ENCODE measurements around the gene AMHR2. TPM values are rescaled to one million over a fixed set of nuclear protein-coding genes. Genes with fewer than 3 reads are reported as not detected.
A peak's percentile ranks its signal among the peaks of the same experiment; 100 is the strongest.
"Not testable (repeated sequence)": the region's sequence is repeated elsewhere in the genome, so short reads cannot be mapped to it uniquely, and the experiment has no call there.

Gene AMHR2
- total RNA-seq, result under 1 TPM in 1 of 4 donors, not detected in 3; 0.40 TPM

DNA sequence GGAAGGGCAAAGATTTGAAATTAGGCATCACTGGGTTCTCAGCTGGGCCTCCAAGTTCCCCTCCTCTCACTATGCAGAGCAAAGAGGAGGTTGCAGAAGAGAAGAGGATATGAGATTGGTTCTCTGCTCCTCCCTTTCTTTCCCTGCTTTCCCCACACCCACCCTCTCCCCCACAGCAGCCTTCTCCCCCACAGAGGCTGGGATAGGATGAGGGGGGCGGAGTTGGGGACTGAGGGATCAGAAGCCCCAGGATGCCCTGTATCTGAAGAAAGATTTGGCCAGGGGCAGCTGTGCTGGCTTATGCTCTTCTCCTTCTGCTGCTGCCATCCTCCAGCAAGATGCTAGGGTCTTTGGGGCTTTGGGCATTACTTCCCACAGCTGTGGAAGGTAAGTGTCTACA lies at the start of gene AMHR2:
Gene AMHR2 (plus strand): TSS at position 259 of the 400 bp plus-strand sequence. CDS start 80 bp downstream, at position 339.
- Histone ChIP-seq H3K4me1 (peaks cover 0 to 5% of the 10 kb centered on the region in 2 donors), H3K4me3 (replicated peaks in 1 of 3) (no peak within 1 kb of the TSS), H3K36me3 (no peaks in the 10 kb centered on the region), H3K27me3 (no peaks in the 10 kb centered on the region), H3K27ac (no peak within 1 kb of the TSS), H3K9me3 (no peaks in the 10 kb centered on the region)
- 100% methylated on average over 1 of the region's 1 CpG for WGBS, 2 donors
- intact Hi-C loops (cut with DNase I), result loop anchor here (10.0 kb wide), 1 partner anchor 99 kb away; the partner anchor contains the start of gene AAAS
- no peak for DNase-seq
- TF ChIP-seq, protein P1, sequence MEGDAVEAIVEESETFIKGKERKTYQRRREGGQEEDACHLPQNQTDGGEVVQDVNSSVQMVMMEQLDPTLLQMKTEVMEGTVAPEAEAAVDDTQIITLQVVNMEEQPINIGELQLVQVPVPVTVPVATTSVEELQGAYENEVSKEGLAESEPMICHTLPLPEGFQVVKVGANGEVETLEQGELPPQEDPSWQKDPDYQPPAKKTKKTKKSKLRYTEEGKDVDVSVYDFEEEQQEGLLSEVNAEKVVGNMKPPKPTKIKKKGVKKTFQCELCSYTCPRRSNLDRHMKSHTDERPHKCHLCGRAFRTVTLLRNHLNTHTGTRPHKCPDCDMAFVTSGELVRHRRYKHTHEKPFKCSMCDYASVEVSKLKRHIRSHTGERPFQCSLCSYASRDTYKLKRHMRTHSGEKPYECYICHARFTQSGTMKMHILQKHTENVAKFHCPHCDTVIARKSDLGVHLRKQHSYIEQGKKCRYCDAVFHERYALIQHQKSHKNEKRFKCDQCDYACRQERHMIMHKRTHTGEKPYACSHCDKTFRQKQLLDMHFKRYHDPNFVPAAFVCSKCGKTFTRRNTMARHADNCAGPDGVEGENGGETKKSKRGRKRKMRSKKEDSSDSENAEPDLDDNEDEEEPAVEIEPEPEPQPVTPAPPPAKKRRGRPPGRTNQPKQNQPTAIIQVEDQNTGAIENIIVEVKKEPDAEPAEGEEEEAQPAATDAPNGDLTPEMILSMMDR (IDR thresholded peaks at IDR 0.05), result no peak
- TF ChIP-seq POLR2A (IDR thresholded peaks at IDR 0.05), result no peak

DNA sequence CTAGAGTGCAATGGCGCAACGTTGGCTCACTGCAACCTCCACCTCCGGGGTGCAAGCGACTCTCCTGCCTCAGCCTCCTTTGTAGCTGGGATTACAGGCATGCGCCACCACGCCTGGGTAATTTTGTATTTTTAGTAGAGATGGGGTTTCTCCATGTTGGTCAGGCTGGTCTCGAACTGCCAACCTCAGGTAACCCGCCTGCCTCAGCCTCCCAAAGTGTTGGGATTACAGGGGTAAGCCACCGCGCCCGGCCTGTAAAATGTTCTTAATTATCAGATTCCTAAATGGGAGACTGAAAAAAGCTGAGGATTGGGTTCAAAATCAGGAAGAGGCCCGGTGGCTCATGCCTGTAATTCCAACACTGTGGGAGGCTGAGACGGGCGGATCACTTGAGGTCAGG lies 49.4 kb upstream of the AMHR2 start:
- 87 to 89% methylated on average over 13 to 14 of the region's 14 CpGs for WGBS, 2 donors
- H3K9me3 ChIP-seq; H3K27me3 ChIP-seq; H3K36me3 ChIP-seq; H3K4me3 ChIP-seq (replicated peaks in 1 of 3); intact Hi-C loops (cut with DNase I); DNase-seq: not testable (repeated sequence)
- Histone ChIP-seq H3K27ac (peak overlapping the region in 1 of 3 donors; percentile 24), H3K4me1 (peaks cover 16 to 30% of the 10 kb centered on the region in 2 donors)

DNA sequence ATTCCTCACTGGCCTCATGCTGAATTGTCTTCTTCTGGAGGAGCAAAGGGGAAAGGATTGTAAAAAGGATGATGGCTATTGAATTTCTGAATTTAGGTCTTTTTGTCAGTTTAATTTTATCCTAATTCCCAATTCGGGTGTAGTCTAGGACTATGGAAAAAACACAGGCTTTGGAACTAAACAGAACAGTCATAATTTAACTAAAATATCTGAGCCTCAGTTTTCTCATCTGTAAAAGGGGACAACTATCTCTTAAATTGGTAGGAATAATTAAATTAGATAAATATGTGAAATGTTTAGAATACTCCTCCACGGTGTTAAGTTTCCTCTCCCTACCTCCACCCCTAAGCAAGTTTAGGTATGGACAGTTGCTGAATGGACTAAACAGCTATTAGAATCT lies 46.9 kb upstream of the AMHR2 start:
- Histone ChIP-seq H3K4me3 (replicated peaks in 1 of 3) (no peak overlapping the region), H3K27me3 (no peaks in the 10 kb centered on the region), H3K27ac (no peak overlapping the region), H3K9me3 (no peaks in the 10 kb centered on the region), H3K4me1 (peaks cover 13 to 26% of the 10 kb centered on the region in 2 donors), H3K36me3 (no peaks in the 10 kb centered on the region)
- no peak for TF ChIP-seq POLR2A (IDR thresholded peaks at IDR 0.05)
- TF ChIP-seq, protein P1 (IDR thresholded peaks at IDR 0.05), result no peak
- 82 to 90% methylated on average over 2 of the region's 2 CpGs for WGBS, 2 donors
- no peak for DNase-seq
- intact Hi-C loops (cut with DNase I), result no loop called here

DNA sequence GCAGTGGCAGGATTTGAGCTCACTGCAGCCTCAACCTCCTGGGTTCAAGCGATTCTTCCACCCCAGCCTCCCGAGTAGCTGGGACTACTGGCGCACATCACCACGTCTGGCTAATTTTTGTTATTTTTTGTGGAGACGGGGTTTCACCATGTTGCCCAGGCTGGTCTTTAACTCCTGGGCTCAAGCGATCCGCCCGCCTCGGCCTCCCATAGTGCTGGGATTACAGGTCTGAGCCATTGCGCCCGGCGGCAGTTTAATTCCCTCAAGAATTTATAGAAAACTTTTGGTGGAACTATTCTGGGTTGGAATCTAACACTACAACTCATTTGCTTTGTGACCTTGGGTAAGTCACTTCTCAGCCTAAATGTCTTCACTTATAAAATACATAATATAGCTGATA lies 45.4 kb upstream of the AMHR2 start:
- intact Hi-C loops (cut with DNase I), result no loop called here
- no peaks in the 10 kb centered on the region for H3K9me3 ChIP-seq

DNA sequence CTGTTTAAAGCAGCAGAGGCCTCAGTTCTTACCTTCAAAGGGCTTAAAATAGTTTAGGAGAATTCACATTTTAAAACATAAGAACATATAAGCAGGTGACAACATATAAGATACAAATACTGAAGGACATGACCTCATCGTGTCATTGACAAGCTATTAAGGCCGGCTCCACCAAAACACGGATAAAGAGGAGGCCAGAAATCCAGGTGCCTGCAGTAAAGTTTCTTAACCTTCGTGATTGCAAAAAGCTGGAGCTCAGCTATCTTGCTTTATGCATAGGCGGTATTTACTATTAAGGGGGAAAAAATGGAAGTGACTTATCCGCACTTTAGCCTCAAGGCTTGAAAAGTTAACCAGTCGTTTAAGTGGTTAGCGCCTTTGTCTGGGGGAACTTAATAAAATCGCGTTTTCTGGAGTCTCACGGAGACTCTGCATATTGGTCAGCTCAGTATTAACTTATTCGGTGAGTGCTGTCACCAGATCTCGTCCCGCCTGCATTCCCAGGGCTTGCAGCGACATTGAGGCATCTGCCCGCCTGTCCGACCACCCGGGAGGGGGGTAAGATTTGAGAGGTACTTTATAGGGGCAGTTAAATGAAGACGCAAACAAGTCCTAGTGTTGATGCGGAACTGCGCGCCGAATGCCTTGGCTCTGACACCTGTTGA lies 44.8 kb upstream of the AMHR2 start:
- peak overlapping the region in 2 of 3 donors; percentile 34 to 45 for H3K4me3 ChIP-seq (replicated peaks in 1 of 3)
- peaks cover 17% of the 10 kb centered on the region in 2 donors for H3K36me3 ChIP-seq
- H3K9me3 ChIP-seq, result no peaks in the 10 kb centered on the region
- TF ChIP-seq, protein P1 (IDR thresholded peaks at IDR 0.05), result no peak
- no peak for TF ChIP-seq POLR2A (IDR thresholded peaks at IDR 0.05)
- intact Hi-C loops (cut with DNase I), result no loop called here
- H3K4me1 ChIP-seq, result peaks cover 27 to 36% of the 10 kb centered on the region in 2 donors
- H3K27me3 ChIP-seq, result no peaks in the 10 kb centered on the region
- peak overlapping the region; percentile 96 to 97 (median 97) for H3K27ac ChIP-seq
- WGBS, 2 donors, result 11 to 12% methylated on average over 20 to 23 of the region's 23 CpGs
- DNase-seq, result no peak

More for the DNA sequence above, 45.4 kb upstream of the AMHR2 start:
- H3K27ac ChIP-seq, result peak overlapping the region; percentile 96 to 97 (median 97)
- no peaks in the 10 kb centered on the region for H3K27me3 ChIP-seq
- WGBS, 2 donors, result 96 to 98% methylated on average over 12 of the region's 12 CpGs
- H3K4me3 ChIP-seq (replicated peaks in 1 of 3), result no peak overlapping the region
- TF ChIP-seq POLR2A (IDR thresholded peaks at IDR 0.05), result no peak
- TF ChIP-seq, protein P1 (IDR thresholded peaks at IDR 0.05), result no peak
- peaks cover 22 to 30% of the 10 kb centered on the region in 2 donors for H3K4me1 ChIP-seq
- no peak for DNase-seq
- peaks cover 13 to 14% of the 10 kb centered on the region in 2 donors for H3K36me3 ChIP-seq
